ENCODE data around the gene MYH15. TPM values are rescaled to one million over a fixed set of nuclear protein-coding genes. Genes with fewer than 3 reads are reported as not detected.

MYH15 gene
- total RNA-seq, 2 experiments from 2014 or later, result 0.46 to 0.57 TPM

- intact Hi-C loops (cut with micrococcal nuclease; ENCODE audit: unreplicated experiment), result no loop called here
- ChIA-PET POLR2A (no interaction called here), CTCF (ENCODE audit: unreplicated experiment) (no interaction called here)
- no peaks in the 10 kb centered on the region for H3K9me3 ChIP-seq (ENCODE audit: low read length)
- no peak for TF ChIP-seq EZH2phosphoT487 (IDR thresholded peaks at IDR 0.05; ENCODE audit: borderline replicate concordance, low read depth, low read length)
- no peak for TF ChIP-seq CTCF (conservative IDR thresholded peaks at IDR 0.05; ENCODE audit: low read length)
- H3K4me1 ChIP-seq (ENCODE audit: insufficient read depth, low read length, poor library complexity, severe bottlenecking), result no peaks in the 10 kb centered on the region
- no peaks in the 10 kb centered on the region for H3K9me2 ChIP-seq (ENCODE audit: insufficient read depth, low read length)
- H4K20me1 ChIP-seq (ENCODE audit: insufficient read depth, low read length), result no peaks in the 10 kb centered on the region
- no TSS peak for BruUV-seq (replicated peaks)
- H3K27ac ChIP-seq (ENCODE audit: low read depth, low read length, poor library complexity, severe bottlenecking), result no peak overlapping the region
- no peak overlapping the region for H2AFZ ChIP-seq (ENCODE audit: low read length)
- no peak overlapping the region for H3K4me2 ChIP-seq (ENCODE audit: low read length)
- H3K4me3 ChIP-seq (ENCODE audit: low read depth, low read length, poor library complexity, severe bottlenecking), result no peak overlapping the region
- no peaks in the 10 kb centered on the region for H3K79me2 ChIP-seq (ENCODE audit: insufficient read depth, low read depth, low read length)
- H3K36me3 ChIP-seq (ENCODE audit: insufficient read depth, low read length), result no peaks in the 10 kb centered on the region
- no peak for DNase-seq (ENCODE audit: low spot score)
These were observed 4.6 kb downstream of the MYH15 start for GRCh38 chr3:108505811-108506210.

GRCh38 chr3:108503722-108504121, 6.7 kb downstream of the MYH15 start:
- DNase-seq (ENCODE audit: low spot score), result no peak
- Histone ChIP-seq H4K20me1 (ENCODE audit: insufficient read depth, low read length) (no peaks in the 10 kb centered on the region), H2AFZ (ENCODE audit: low read length) (no peak overlapping the region), H3K4me3 (ENCODE audit: low read depth, low read length, poor library complexity, severe bottlenecking) (no peak overlapping the region), H3K36me3 (ENCODE audit: insufficient read depth, low read length) (no peaks in the 10 kb centered on the region), H3K9me3 (ENCODE audit: low read length) (no peaks in the 10 kb centered on the region), H3K9me2 (ENCODE audit: insufficient read depth, low read length) (no peaks in the 10 kb centered on the region), H3K27ac (ENCODE audit: low read depth, low read length, poor library complexity, severe bottlenecking) (no peak overlapping the region), H3K79me2 (ENCODE audit: insufficient read depth, low read depth, low read length) (no peaks in the 10 kb centered on the region), H3K4me2 (ENCODE audit: low read length) (no peak overlapping the region), H3K4me1 (ENCODE audit: insufficient read depth, low read length, poor library complexity, severe bottlenecking) (no peaks in the 10 kb centered on the region)
- CTCF ChIA-PET (ENCODE audit: unreplicated experiment), result no interaction called here
- TF ChIP-seq EZH2phosphoT487 (IDR thresholded peaks at IDR 0.05; ENCODE audit: borderline replicate concordance, low read depth, low read length), result no peak
- no peak for TF ChIP-seq CTCF (conservative IDR thresholded peaks at IDR 0.05; ENCODE audit: low read length)
- no TSS peak for BruUV-seq (replicated peaks)
- POLR2A ChIA-PET, result no interaction called here
- intact Hi-C loops (cut with micrococcal nuclease; ENCODE audit: unreplicated experiment), result no loop called here

GRCh38 chr3:108501535-108501934, 8.9 kb downstream of the MYH15 start:
- POLR2A ChIA-PET, result no interaction called here
- TF ChIP-seq EZH2phosphoT487 (IDR thresholded peaks at IDR 0.05; ENCODE audit: borderline replicate concordance, low read depth, low read length), result no peak
- no peak for TF ChIP-seq CTCF (conservative IDR thresholded peaks at IDR 0.05; ENCODE audit: low read length)
- Histone ChIP-seq H4K20me1 (ENCODE audit: insufficient read depth, low read length) (no peaks in the 10 kb centered on the region), H3K79me2 (ENCODE audit: insufficient read depth, low read depth, low read length) (no peaks in the 10 kb centered on the region), H2AFZ (ENCODE audit: low read length) (no peak overlapping the region), H3K27ac (ENCODE audit: low read depth, low read length, poor library complexity, severe bottlenecking) (no peak overlapping the region), H3K9me2 (ENCODE audit: insufficient read depth, low read length) (no peaks in the 10 kb centered on the region), H3K4me2 (ENCODE audit: low read length) (no peak overlapping the region), H3K4me1 (ENCODE audit: insufficient read depth, low read length, poor library complexity, severe bottlenecking) (no peaks in the 10 kb centered on the region), H3K4me3 (ENCODE audit: low read depth, low read length, poor library complexity, severe bottlenecking) (no peak overlapping the region), H3K9me3 (ENCODE audit: low read length) (no peaks in the 10 kb centered on the region), H3K36me3 (ENCODE audit: insufficient read depth, low read length) (no peaks in the 10 kb centered on the region)
- intact Hi-C loops (cut with micrococcal nuclease; ENCODE audit: unreplicated experiment), result no loop called here
- BruUV-seq (replicated peaks), result no TSS peak
- DNase-seq (ENCODE audit: low spot score), result no peak
- CTCF ChIA-PET (ENCODE audit: unreplicated experiment), result no interaction called here

Measured in OCI-LY7 (cell line).